Measurements from ENCODE around the gene TOE1.
A peak's percentile ranks its signal among the peaks of the same experiment; 100 is the strongest.
"Not testable (repeated sequence)": the region's sequence is repeated elsewhere in the genome, so short reads cannot be mapped to it uniquely, and the experiment has no call there.

Gene TOE1

GRCh38 chr1:45354838-45355237, 14.9 kb downstream of the TOE1 start:
- FAIRE-seq (no peak), DNase-seq (ENCODE audit: insufficient read length, low spot score) (no peak)

- no peak for DNase-seq (ENCODE audit: insufficient read length, low spot score)
- FAIRE-seq = no peak
Measured at GRCh38 chr1:45355683-45356082, 15.7 kb downstream of the TOE1 start.

GRCh38 chr1:45356186-45356585, 16.2 kb downstream of the TOE1 start:
- no peak for FAIRE-seq

GRCh38 chr1:45359882-45360513, 20.0 kb downstream of the TOE1 start:
- FAIRE-seq (no peak), DNase-seq (ENCODE audit: insufficient read length, low spot score) (peak; percentile 29)

More at GRCh38 chr1:45356186-45356585, 16.2 kb downstream of the TOE1 start:
- no peak for DNase-seq (ENCODE audit: insufficient read length, low spot score)

GRCh38 chr1:45360981-45361380, 21.0 kb downstream of the TOE1 start:
- not testable (repeated sequence) for FAIRE-seq; DNase-seq (ENCODE audit: insufficient read length, low spot score)

GRCh38 chr1:45364294-45364693, 24.3 kb downstream of the TOE1 start:
- FAIRE-seq (no peak), DNase-seq (ENCODE audit: insufficient read length, low spot score) (no peak)

GRCh38 chr1:45365051-45365450, 25.1 kb downstream of the TOE1 start:
- DNase-seq (ENCODE audit: insufficient read length, low spot score) (no peak), FAIRE-seq (no peak)

- FAIRE-seq = no peak
Measured at GRCh38 chr1:45370575-45370974, 30.6 kb downstream of the TOE1 start.

GRCh38 chr1:45373573-45373972, 33.6 kb downstream of the TOE1 start:
- no peak for FAIRE-seq
- no peak for DNase-seq (ENCODE audit: insufficient read length, low spot score)

More at GRCh38 chr1:45370575-45370974, 30.6 kb downstream of the TOE1 start:
- DNase-seq (ENCODE audit: insufficient read length, low spot score) = no peak

- FAIRE-seq (no peak), DNase-seq (ENCODE audit: insufficient read length, low spot score) (no peak)
Measured at GRCh38 chr1:45375104-45376090, 35.4 kb downstream of the TOE1 start.

GRCh38 chr1:45378184-45378583, 38.2 kb downstream of the TOE1 start:
- DNase-seq (ENCODE audit: insufficient read length, low spot score) = no peak

GRCh38 chr1:45379524-45379923, 39.6 kb downstream of the TOE1 start:
- FAIRE-seq (no peak), DNase-seq (ENCODE audit: insufficient read length, low spot score) (no peak)

More at GRCh38 chr1:45378184-45378583, 38.2 kb downstream of the TOE1 start:
- FAIRE-seq = no peak

GRCh38 chr1:45380125-45380524, 40.2 kb downstream of the TOE1 start:
- FAIRE-seq (no peak), DNase-seq (ENCODE audit: insufficient read length, low spot score) (no peak)

GRCh38 chr1:45380730-45381129, 40.8 kb downstream of the TOE1 start:
- DNase-seq (ENCODE audit: insufficient read length, low spot score) (no peak), FAIRE-seq (no peak)

GRCh38 chr1:45381243-45381642, 41.3 kb downstream of the TOE1 start:
- DNase-seq (ENCODE audit: insufficient read length, low spot score) (no peak), FAIRE-seq (no peak)

GRCh38 chr1:45383191-45383590, 43.2 kb downstream of the TOE1 start:
- FAIRE-seq = no peak
- no peak for DNase-seq (ENCODE audit: insufficient read length, low spot score)

GRCh38 chr1:45384213-45384612, 44.2 kb downstream of the TOE1 start:
- DNase-seq (ENCODE audit: insufficient read length, low spot score); FAIRE-seq: not testable (repeated sequence)

GRCh38 chr1:45385302-45385701, 45.3 kb downstream of the TOE1 start:
- FAIRE-seq (no peak), DNase-seq (ENCODE audit: insufficient read length, low spot score) (no peak)

GRCh38 chr1:45386219-45386618, 46.2 kb downstream of the TOE1 start:
- no peak for FAIRE-seq
- DNase-seq (ENCODE audit: insufficient read length, low spot score) = no peak

Measured in HTR-8/SVneo (cell line).